Karpas-422 (cell line): Measurements from ENCODE around the gene MEIOSIN. TPM values are rescaled to one million over a fixed set of nuclear protein-coding genes. Genes with fewer than 3 reads are reported as not detected.

Experiments
- DNase-seq: peaks from one replicate; pipeline ENCODE4 v3.0.0-alpha.2; 2015
- H2AFZ ChIP-seq: fragments of 200-600 bp; sonication (generic); 2 replicates; pipeline ENCODE4 v1.6.1; 2014; ENCODE audit warnings: antibody characterized with exemption, low read length, mixed read lengths
- H3K27ac ChIP-seq: fragments of 200-600 bp; sonication (generic); 2 replicates; pipeline ENCODE4 v1.5.1; 2014; ENCODE audit warnings: mild to moderate bottlenecking, low read length, moderate library complexity
- H3K27me3 ChIP-seq: fragments of 200-600 bp; sonication (generic); 2 replicates; pipeline ENCODE4 v1.6.1; 2014; ENCODE audit warnings: low read length, mixed read lengths
- H3K36me3 ChIP-seq: fragments of 200-600 bp; sonication (generic); 2 replicates; pipeline ENCODE4 v1.6.1; 2014; ENCODE audit warnings: low read length, mixed read lengths; ENCODE audit not compliant: insufficient read depth
- H3K4me1 ChIP-seq: fragments of 200-600 bp; sonication (generic); 2 replicates; pipeline ENCODE4 v1.6.1; 2014; ENCODE audit warnings: mild to moderate bottlenecking, low read length, mixed read lengths
- H3K4me2 ChIP-seq: fragments of 200-600 bp; sonication (generic); 2 replicates; pipeline ENCODE4 v1.6.1; 2014; ENCODE audit warnings: low read length, low read depth, mild to moderate bottlenecking; ENCODE audit not compliant: poor library complexity, severe bottlenecking
- H3K4me3 ChIP-seq: fragments of 200-600 bp; sonication (generic); 2 replicates; pipeline ENCODE4 v1.5.1; 2014; ENCODE audit warnings: mild to moderate bottlenecking, antibody characterized with exemption, low read length, mixed read lengths
- H3K79me2 ChIP-seq: fragments of 200-600 bp; sonication (generic); 2 replicates; pipeline ENCODE4 v1.6.1; 2014; ENCODE audit warnings: mild to moderate bottlenecking, low read length, mixed read lengths
- H3K9ac ChIP-seq: fragments of 200-600 bp; sonication (generic); 2 replicates; pipeline ENCODE4 v1.6.0; 2014; ENCODE audit warnings: low read length
- H3K9me2 ChIP-seq: fragments of 200-600 bp; sonication (generic), shearing (Covaris generic); replicated peaks from 2 replicates; pipeline ENCODE4 v1.6.0; 2014; ENCODE audit warnings: mild to moderate bottlenecking, low read length, moderate library complexity; ENCODE audit not compliant: insufficient read depth
- H3K9me3 ChIP-seq: fragments of 300-700, 200-600 bp; sonication (generic); 2 replicates; pipeline ENCODE4 v1.6.1; 2014; ENCODE audit warnings: low read length, mixed read lengths
- H4K20me1 ChIP-seq: fragments of 200-600 bp; sonication (generic); 2 replicates; pipeline ENCODE4 v1.6.1; 2014; ENCODE audit warnings: mild to moderate bottlenecking, antibody characterized with exemption, low read length, low read depth; ENCODE audit not compliant: insufficient read depth
- total RNA-seq: library from RNA; depleted of rRNA; stranded (reverse); fragments of >200 nt; shearing (Covaris generic); gene quantifications from 2 replicates; pipeline ENCODE4 v1.2.3, GENCODE V29; 2014; ENCODE audit warnings: low replicate concordance

The MEIOSIN gene
- total RNA-seq, 1 experiment from 2014 or later, result not detected

DNA sequence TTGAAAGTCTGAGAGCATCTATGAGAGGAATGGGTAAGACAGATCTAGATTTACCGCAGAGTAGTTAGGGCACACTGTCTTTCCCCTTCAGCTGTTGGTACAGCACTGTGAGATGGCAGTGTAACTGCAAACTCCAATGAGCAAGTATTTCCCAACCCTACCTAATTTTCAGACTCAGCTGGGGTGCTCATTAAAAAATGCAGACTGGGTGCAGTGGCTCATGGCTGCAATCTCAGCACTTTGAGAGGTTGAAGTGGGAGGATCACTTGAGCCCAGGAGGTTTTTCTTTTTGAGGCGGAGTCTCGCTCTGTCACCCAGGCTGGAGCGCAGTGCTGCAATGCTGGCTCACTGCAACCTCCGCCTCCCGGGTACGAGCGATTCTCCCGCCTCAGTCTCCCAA is 28.1 kb upstream of the MEIOSIN start:
- no peaks in the 10 kb centered on the region for H3K9me2 ChIP-seq
- no peaks in the 10 kb centered on the region for H3K27me3 ChIP-seq
- no peak overlapping the region for H3K9ac ChIP-seq
- H4K20me1 ChIP-seq, result no peaks in the 10 kb centered on the region
- H3K36me3 ChIP-seq, result peaks cover 16% of the 10 kb centered on the region
- no peaks in the 10 kb centered on the region for H3K79me2 ChIP-seq
- H2AFZ ChIP-seq, result no peak overlapping the region
- H3K4me3 ChIP-seq, result no peak overlapping the region
- H3K9me3 ChIP-seq, result no peaks in the 10 kb centered on the region
- no peak overlapping the region for H3K4me2 ChIP-seq
- peaks cover 30% of the 10 kb centered on the region for H3K4me1 ChIP-seq
- H3K27ac ChIP-seq, result peak overlapping the region; percentile 100
- DNase-seq, result peak; percentile 56

- H3K9me3 ChIP-seq, result no peaks in the 10 kb centered on the region
- H3K79me2 ChIP-seq, result peaks cover 2% of the 10 kb centered on the region
- no peak overlapping the region for H3K9ac ChIP-seq
- no peaks in the 10 kb centered on the region for H3K27me3 ChIP-seq
- peaks cover 16% of the 10 kb centered on the region for H3K36me3 ChIP-seq
- no peaks in the 10 kb centered on the region for H4K20me1 ChIP-seq
- no peak for DNase-seq
- no peaks in the 10 kb centered on the region for H3K9me2 ChIP-seq
- peak overlapping the region; percentile 76 for H3K4me2 ChIP-seq
- H2AFZ ChIP-seq, result no peak overlapping the region
- H3K4me3 ChIP-seq, result peak overlapping the region; percentile 25; the same call in 1 of the 2 replicates
- H3K4me1 ChIP-seq, result peaks cover 33% of the 10 kb centered on the region
- peak overlapping the region; percentile 100 for H3K27ac ChIP-seq
These were observed 27.4 kb upstream of the MEIOSIN start for GRCh38 chr19:45705710-45706415.

GRCh38 chr19:45710356-45711130 is 22.7 kb upstream of the MEIOSIN start:
- no peak for DNase-seq
- Histone ChIP-seq H3K9me2 (no peaks in the 10 kb centered on the region), H3K79me2 (peaks cover 24% of the 10 kb centered on the region), H3K9me3 (no peaks in the 10 kb centered on the region), H4K20me1 (no peaks in the 10 kb centered on the region), H3K4me3 (no peak overlapping the region), H2AFZ (no peak overlapping the region), H3K27me3 (no peaks in the 10 kb centered on the region), H3K9ac (no peak overlapping the region), H3K27ac (peak overlapping the region; percentile 49), H3K4me2 (no peak overlapping the region), H3K36me3 (peaks cover 6% of the 10 kb centered on the region; the same call in 1 of the 2 replicates), H3K4me1 (peaks cover 44% of the 10 kb centered on the region)

DNA sequence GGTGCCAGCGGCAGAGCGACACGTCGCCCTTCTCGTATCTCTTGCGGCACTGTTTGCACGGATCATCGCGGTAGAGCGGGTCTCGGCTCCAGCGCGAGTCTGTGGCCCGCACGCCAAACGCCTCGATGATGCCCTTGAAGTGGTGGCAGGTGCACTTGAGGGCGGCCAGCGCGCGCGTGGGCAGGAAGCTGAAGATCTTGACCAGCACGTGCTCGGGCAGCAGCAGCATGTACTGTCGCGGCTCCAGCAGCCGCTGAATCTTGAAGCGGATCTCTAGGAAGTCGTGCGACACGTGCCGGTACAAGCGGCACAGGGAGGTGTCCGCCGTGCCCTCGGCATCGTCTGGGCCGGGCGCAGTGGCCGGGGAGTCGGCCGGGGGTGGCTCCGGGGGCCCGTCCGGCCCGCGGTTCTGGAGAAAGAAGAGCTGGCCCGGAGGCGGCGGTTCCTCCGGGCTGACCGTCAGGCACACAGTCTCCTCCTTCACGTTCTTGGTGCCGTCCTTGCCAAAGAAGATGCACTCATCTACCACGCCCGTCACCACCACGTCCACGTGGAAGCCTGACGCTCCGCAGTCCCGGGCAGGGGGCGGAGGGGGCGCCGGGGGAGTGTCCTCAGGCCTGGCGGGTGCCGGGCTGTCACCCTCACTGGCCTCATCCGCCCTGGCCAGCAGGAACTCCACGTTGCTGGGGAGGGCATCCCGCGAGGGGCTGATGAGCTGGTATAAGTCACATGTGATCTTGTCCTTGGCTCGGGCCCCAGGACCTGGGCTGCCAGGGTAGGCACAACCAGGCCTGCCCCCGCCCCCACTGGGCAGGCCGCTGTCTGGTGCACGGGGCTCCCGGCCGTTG is 21.2 kb upstream of the MEIOSIN start:
- Histone ChIP-seq H3K9me3 (no peaks in the 10 kb centered on the region), H3K4me1 (peaks cover 40% of the 10 kb centered on the region), H2AFZ (no peak overlapping the region), H3K79me2 (peaks cover 40% of the 10 kb centered on the region), H3K27me3 (no peaks in the 10 kb centered on the region), H4K20me1 (no peaks in the 10 kb centered on the region), H3K9ac (no peak overlapping the region), H3K36me3 (no peaks in the 10 kb centered on the region), H3K9me2 (no peaks in the 10 kb centered on the region), H3K4me2 (no peak overlapping the region), H3K27ac (no peak overlapping the region), H3K4me3 (no peak overlapping the region)
- DNase-seq, result no peak

DNA sequence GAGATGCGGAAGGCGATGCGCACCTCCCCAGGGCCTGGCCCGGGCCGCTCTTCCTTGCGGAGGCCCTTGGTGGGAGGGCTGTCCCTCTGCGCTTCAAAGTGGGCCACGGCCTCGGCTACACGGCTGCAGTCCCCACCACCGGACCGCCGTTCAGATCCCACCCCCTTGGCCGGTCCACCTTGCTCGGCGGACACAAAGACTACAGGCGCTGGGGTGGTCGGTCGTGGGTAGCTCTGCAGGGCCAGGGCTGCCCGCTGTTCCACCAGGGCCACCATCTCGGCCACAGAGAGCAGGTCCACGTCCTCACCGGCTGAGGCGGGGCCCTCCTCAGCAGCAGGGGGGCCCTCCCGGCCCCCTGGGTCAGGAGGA is 20.6 kb upstream of the MEIOSIN start:
- Histone ChIP-seq H3K36me3 (no peaks in the 10 kb centered on the region), H3K9me2 (no peaks in the 10 kb centered on the region), H4K20me1 (no peaks in the 10 kb centered on the region), H3K4me3 (no peak overlapping the region), H3K4me1 (peaks cover 34% of the 10 kb centered on the region), H3K27ac (no peak overlapping the region), H3K4me2 (no peak overlapping the region), H2AFZ (no peak overlapping the region), H3K27me3 (no peaks in the 10 kb centered on the region), H3K9me3 (no peaks in the 10 kb centered on the region), H3K9ac (no peak overlapping the region), H3K79me2 (peaks cover 40% of the 10 kb centered on the region)
- DNase-seq, result no peak

DNA sequence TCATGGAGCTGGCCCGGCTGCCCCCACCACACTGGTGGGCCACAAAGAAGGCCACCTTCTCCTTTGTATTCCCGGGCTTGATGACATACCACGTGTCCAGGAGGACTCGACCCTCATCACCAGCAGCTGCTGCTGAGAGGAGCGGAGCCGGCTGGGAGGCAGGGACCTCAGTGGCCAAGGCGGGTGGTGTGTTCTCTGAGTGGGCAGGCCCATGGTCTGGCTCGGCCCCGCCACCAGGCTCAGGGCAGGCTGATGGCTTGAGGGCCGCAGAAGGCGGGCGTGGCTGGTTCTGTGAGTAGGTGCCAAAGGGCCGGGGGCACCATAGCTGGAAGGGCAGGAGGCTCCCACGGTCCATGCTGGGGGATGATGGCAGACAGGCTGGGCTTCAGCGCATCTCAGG is 20.1 kb upstream of the MEIOSIN start:
- Histone ChIP-seq H3K9me2 (no peaks in the 10 kb centered on the region), H3K4me1 (peaks cover 34% of the 10 kb centered on the region), H3K9ac (no peak overlapping the region), H4K20me1 (no peaks in the 10 kb centered on the region), H3K27me3 (no peaks in the 10 kb centered on the region), H2AFZ (no peak overlapping the region), H3K79me2 (peaks cover 43% of the 10 kb centered on the region), H3K4me3 (no peak overlapping the region), H3K27ac (no peak overlapping the region), H3K9me3 (no peaks in the 10 kb centered on the region), H3K36me3 (no peaks in the 10 kb centered on the region), H3K4me2 (no peak overlapping the region)
- no peak for DNase-seq

- Histone ChIP-seq H4K20me1 (no peaks in the 10 kb centered on the region), H3K79me2 (peaks cover 53% of the 10 kb centered on the region), H3K36me3 (0 out of 2 replicates have a peak, but pooled peaks cover 5% of the 10 kb centered on the region), H3K9ac (peak overlapping the region; percentile 33), H2AFZ (no peak overlapping the region), H3K9me2 (no peaks in the 10 kb centered on the region), H3K27ac (peak overlapping the region; percentile 85), H3K9me3 (no peaks in the 10 kb centered on the region), H3K4me1 (peaks cover 38% of the 10 kb centered on the region), H3K27me3 (no peaks in the 10 kb centered on the region), H3K4me2 (peak overlapping the region; percentile 20), H3K4me3 (no peak overlapping the region)
- DNase-seq, result no peak
These were observed 18.1 kb upstream of the MEIOSIN start for GRCh38 chr19:45715139-45715538.
